Type B pancreatic cell (in vitro differentiated cells): ENCODE data around the gene OR1M1. TPM values are rescaled to one million over a fixed set of nuclear protein-coding genes. Genes with fewer than 3 reads are reported as not detected.
A peak's percentile ranks its signal among the peaks of the same experiment; 100 is the strongest.
"Not testable (repeated sequence)": the region's sequence is repeated elsewhere in the genome, so short reads cannot be mapped to it uniquely, and the experiment has no call there.

ENCODE experiments used
- DNase-seq: peaks from one replicate; pipeline ENCODE4 v3.0.0; 2021; ENCODE audit warnings: mixed read lengths; ENCODE audit not compliant: unreplicated experiment; ENCODE audit errors: extremely low spot score
- H3K27ac Mint-ChIP-seq: 2 replicates; pipeline ENCODE4 v1.8.0; 2021; ENCODE audit warnings: mild to moderate bottlenecking, mixed read lengths
- H3K27me3 Mint-ChIP-seq: 2 replicates; pipeline ENCODE4 v1.8.0; 2021; ENCODE audit warnings: mixed read lengths
- H3K36me3 Mint-ChIP-seq: 2 replicates; pipeline ENCODE4 v1.8.0; 2021; ENCODE audit warnings: mixed read lengths
- H3K4me1 Mint-ChIP-seq: one replicate; pipeline ENCODE4 v1.8.0; 2021; ENCODE audit warnings: mixed read lengths; ENCODE audit not compliant: unreplicated experiment
- H3K4me3 Mint-ChIP-seq: 2 replicates; pipeline ENCODE4 v1.8.0; 2021; ENCODE audit warnings: mild to moderate bottlenecking, mixed read lengths
- H3K9me3 Mint-ChIP-seq: 2 replicates; pipeline ENCODE4 v1.8.0; 2021; ENCODE audit warnings: mixed read lengths
- total RNA-seq: library from RNA; stranded (reverse); gene quantifications from 2 replicates; pipeline ENCODE4 v1.2.1, GENCODE V29; 2021; ENCODE audit warnings: low replicate concordance
- TF ChIP-seq, protein P1 (sequence below): fragments of 200-600 bp; sonication (generic); conservative IDR thresholded peaks from 2 replicates; pipeline ENCODE4 v1.5.0; 2021; ENCODE audit warnings: antibody characterized with exemption, mild to moderate bottlenecking

Gene OR1M1
- total RNA-seq, 1 donor from 2014 or later, result not detected

DNA sequence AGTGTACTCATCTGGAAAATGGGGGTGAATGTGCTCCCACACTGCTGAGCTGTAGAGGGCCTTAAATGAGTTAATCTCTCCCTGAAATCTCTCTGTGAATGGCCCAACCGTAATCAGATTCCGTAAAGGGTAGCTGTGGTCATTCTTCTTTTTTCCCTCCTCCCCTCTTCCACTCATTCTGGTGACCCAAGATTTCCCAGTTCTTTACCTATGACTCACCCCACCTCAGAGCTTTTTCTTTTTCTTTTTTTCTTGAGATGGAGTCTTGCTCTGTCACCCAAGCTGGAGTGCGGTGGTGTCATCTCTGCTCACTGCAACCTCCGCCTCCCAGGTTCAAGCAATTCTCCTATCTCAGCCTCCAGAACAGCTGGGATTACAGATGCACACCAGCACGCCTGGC lies 43.3 kb upstream of the OR1M1 start:
- Mint-ChIP-seq H3K4me1 (peaks cover 3% of the 10 kb centered on the region), H3K27ac (peak overlapping the region; percentile 65), H3K36me3 (no peaks in the 10 kb centered on the region), H3K27me3 (no peaks in the 10 kb centered on the region), H3K9me3 (no peaks in the 10 kb centered on the region), H3K4me3 (no peak overlapping the region)
- TF ChIP-seq, protein P1, sequence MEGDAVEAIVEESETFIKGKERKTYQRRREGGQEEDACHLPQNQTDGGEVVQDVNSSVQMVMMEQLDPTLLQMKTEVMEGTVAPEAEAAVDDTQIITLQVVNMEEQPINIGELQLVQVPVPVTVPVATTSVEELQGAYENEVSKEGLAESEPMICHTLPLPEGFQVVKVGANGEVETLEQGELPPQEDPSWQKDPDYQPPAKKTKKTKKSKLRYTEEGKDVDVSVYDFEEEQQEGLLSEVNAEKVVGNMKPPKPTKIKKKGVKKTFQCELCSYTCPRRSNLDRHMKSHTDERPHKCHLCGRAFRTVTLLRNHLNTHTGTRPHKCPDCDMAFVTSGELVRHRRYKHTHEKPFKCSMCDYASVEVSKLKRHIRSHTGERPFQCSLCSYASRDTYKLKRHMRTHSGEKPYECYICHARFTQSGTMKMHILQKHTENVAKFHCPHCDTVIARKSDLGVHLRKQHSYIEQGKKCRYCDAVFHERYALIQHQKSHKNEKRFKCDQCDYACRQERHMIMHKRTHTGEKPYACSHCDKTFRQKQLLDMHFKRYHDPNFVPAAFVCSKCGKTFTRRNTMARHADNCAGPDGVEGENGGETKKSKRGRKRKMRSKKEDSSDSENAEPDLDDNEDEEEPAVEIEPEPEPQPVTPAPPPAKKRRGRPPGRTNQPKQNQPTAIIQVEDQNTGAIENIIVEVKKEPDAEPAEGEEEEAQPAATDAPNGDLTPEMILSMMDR, result no peak
- DNase-seq, result no peak

DNA sequence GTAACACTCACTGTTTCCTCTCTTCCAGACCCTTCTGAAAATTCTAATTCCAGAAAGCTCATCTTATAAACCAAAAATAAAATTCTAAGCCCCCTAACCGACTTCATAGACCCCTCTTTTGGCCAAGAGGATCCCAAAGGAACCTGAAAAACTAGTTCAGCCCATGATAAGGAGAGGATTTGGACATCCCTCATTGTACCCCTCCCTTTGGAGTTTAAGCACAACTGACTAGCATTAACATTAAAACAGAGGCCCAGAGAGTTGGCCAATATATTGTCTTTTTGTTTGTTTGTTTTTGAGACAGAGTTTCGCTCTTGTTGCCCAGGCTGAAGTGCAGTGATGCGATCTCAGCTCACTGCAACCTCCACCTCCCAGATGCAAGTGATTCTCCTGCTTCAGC lies 42.4 kb upstream of the OR1M1 start:
- peak overlapping the region; percentile 46 for H3K27ac Mint-ChIP-seq
- H3K4me3 Mint-ChIP-seq, result no peak overlapping the region
- H3K36me3 Mint-ChIP-seq, result no peaks in the 10 kb centered on the region
- TF ChIP-seq, protein P1, result no peak
- no peaks in the 10 kb centered on the region for H3K9me3 Mint-ChIP-seq
- no peak for DNase-seq
- peaks cover 3% of the 10 kb centered on the region for H3K4me1 Mint-ChIP-seq
- H3K27me3 Mint-ChIP-seq, result no peaks in the 10 kb centered on the region

DNA sequence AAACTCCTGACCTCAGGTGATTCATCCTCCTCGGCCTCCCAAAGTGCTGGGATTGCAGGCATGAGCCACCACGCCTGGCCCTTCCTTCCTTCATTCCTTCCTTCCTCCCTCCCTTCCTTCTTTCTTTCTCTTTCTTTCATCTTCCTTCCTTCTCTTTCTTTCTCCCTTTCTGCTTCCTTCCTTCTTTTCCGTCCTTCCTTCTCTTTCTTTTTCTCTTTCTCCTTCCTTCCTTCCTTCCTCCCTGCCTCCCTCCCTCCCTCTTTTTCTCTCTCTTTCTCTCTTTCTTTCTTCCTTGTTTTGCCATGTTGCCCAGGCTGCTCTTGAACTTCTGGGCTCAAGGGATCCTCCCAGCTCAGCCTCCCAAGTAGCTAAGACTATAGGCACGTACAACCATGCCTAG lies 40.2 kb upstream of the OR1M1 start:
- Mint-ChIP-seq H3K4me1 (peaks cover 3% of the 10 kb centered on the region), H3K36me3 (no peaks in the 10 kb centered on the region), H3K27me3 (no peaks in the 10 kb centered on the region), H3K4me3 (no peak overlapping the region), H3K9me3 (no peaks in the 10 kb centered on the region), H3K27ac (peak overlapping the region; percentile 50)
- TF ChIP-seq, protein P1, result no peak
- no peak for DNase-seq

DNA sequence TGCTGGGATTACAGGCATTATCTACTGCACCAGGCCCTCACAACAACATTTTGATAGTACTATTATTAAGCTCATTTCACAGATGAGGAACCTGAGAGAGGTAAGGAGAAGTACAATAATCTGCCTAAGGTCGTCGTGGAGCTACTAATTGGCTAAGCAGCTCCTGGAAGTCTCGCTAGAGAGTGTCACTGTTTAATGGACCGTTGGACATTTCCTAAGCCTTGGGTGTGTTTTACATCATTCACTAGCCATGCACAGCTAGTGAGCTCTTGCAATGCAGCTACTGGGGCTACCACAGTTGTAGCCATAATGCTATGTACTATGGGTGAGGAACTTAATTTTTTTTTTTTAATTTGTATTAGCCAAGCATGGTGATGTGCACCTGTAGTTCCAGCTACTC lies 34.0 kb upstream of the OR1M1 start:
- Mint-ChIP-seq H3K27me3 (peaks cover 7% of the 10 kb centered on the region), H3K27ac (peak overlapping the region; percentile 99), H3K36me3 (no peaks in the 10 kb centered on the region), H3K4me1 (no peaks in the 10 kb centered on the region), H3K4me3 (no peak overlapping the region), H3K9me3 (no peaks in the 10 kb centered on the region)
- no peak for DNase-seq
- TF ChIP-seq, protein P1, result no peak

DNA sequence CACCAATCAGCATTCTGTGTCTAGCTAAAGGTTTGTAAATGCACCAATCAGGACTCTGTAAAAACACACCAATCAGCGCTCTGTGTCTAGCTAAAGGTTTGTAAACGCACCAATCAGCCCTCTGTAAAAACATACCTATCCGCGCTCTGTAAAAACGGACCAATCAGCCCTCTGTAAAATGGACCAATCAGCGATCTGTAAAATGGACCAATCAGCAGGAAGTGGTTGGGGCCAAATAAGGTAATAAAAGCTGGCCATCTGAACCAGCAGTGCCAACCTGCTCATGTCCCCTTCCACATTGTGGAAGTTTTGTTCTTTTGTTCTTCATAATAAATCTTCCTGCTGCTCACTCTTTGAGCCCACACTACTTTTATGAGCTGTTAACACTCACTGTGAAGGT lies 33.2 kb upstream of the OR1M1 start:
- Mint-ChIP-seq H3K4me3 (peak overlapping the region; percentile 54), H3K27ac (peak overlapping the region; percentile 99)
- H3K36me3 Mint-ChIP-seq, H3K27me3 Mint-ChIP-seq, DNase-seq, H3K4me1 Mint-ChIP-seq, H3K9me3 Mint-ChIP-seq: not testable (repeated sequence)

DNA sequence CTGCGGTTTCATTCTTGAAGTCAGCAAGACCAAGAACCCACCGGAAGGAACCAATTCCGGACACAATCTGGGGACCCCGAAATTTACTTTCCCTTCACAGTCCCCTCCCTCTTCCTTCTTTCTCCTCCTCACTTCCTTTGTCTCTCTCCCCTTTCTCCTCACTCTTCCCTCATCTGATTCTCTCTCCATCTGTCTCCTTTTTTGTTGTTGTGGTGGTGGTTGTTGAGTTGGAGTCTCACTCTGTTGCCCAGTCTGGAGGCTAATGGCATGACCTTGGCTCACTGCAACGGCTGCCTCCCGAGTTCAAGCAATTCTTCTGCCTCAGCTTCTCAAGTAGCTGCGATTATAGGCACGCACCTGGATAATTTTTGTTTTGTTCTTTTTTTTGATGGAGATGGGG lies 32.7 kb upstream of the OR1M1 start:
- H3K4me3 Mint-ChIP-seq, result peak overlapping the region; percentile 54
- H3K36me3 Mint-ChIP-seq, result no peaks in the 10 kb centered on the region
- H3K27me3 Mint-ChIP-seq, result peaks cover 7% of the 10 kb centered on the region
- H3K9me3 Mint-ChIP-seq, result no peaks in the 10 kb centered on the region
- TF ChIP-seq, protein P1, result no peak
- peaks cover 3% of the 10 kb centered on the region for H3K4me1 Mint-ChIP-seq
- no peak for DNase-seq
- peak overlapping the region; percentile 99 for H3K27ac Mint-ChIP-seq
